AG09309 (cell line): ENCODE results near the gene ADAMTS12.

Source experiments
- DNase-seq: peaks from one replicate; pipeline ENCODE4 v3.0.0-alpha.2; 2010; ENCODE audit warnings: low read depth
- H3K4me3 ChIP-seq: 2 replicates; pipeline ENCODE4 v1.5.1; 2011; ENCODE audit warnings: mild to moderate bottlenecking, low read depth, low read length, moderate library complexity; ENCODE audit not compliant: control insufficient read depth
- CTCF ChIP-seq: IDR thresholded peaks from 2 replicates; pipeline ENCODE4 v1.5.1; 2011; ENCODE audit warnings: mild to moderate bottlenecking, low read depth, low read length, inconsistent platforms; ENCODE audit not compliant: insufficient read depth, control insufficient read depth; ENCODE audit errors: missing control alignments

Gene ADAMTS12

GRCh38 chr5:33671700-33672291 lies 220.0 kb downstream of the ADAMTS12 start:
- no peak for DNase-seq
- no peak for TF ChIP-seq CTCF
- no peak overlapping the region for H3K4me3 ChIP-seq

- DNase-seq, result no peak
- TF ChIP-seq CTCF, result no peak
- H3K4me3 ChIP-seq, result no peak overlapping the region
Measured at GRCh38 chr5:33662722-33663427, 228.9 kb downstream of the ADAMTS12 start.

GRCh38 chr5:33659526-33660169 lies 232.1 kb downstream of the ADAMTS12 start:
- no peak overlapping the region for H3K4me3 ChIP-seq
- TF ChIP-seq CTCF, result no peak
- no peak for DNase-seq

GRCh38 chr5:33657804-33658440 lies 233.9 kb downstream of the ADAMTS12 start:
- DNase-seq, result no peak
- no peak overlapping the region for H3K4me3 ChIP-seq
- TF ChIP-seq CTCF, result no peak

- no peak overlapping the region for H3K4me3 ChIP-seq
- no peak for DNase-seq
- no peak for TF ChIP-seq CTCF
Measured at GRCh38 chr5:33657176-33657575, 234.6 kb downstream of the ADAMTS12 start.

GRCh38 chr5:33650911-33651310 lies 240.9 kb downstream of the ADAMTS12 start:
- no peak for TF ChIP-seq CTCF
- H3K4me3 ChIP-seq, result no peak overlapping the region
- DNase-seq, result no peak
